ENCODE measurements around the gene NCCRP1.

- TF ChIP-seq CTCF (IDR thresholded peaks at IDR 0.05 in 8 of 11, conservative IDR thresholded peaks at IDR 0.05 in 3 of 11) (no peak), POLR2AphosphoS5 (IDR thresholded peaks at IDR 0.05) (no peak), POLR2A (IDR thresholded peaks at IDR 0.05) (no peak)
Measured at GRCh38 chr19:39157275-39157996, 39.3 kb upstream of the NCCRP1 start.
